GM18951 (cell line): ENCODE results near the gene RBKS.

Experiments used
- POLR2A ChIP-seq: IDR thresholded peaks from 4 replicates; pipeline ENCODE4 v1.6.1; 2011; ENCODE audit warnings: mild to moderate bottlenecking; ENCODE audit not compliant: insufficient read length, insufficient read depth; ENCODE audit errors: extremely low read depth
- in situ Hi-C: fragments of 300-500 bp; cut with MboI; formaldehyde crosslinking; loops from one replicate; pipeline ENCODE4 v1.12.0; 2022; ENCODE audit warnings: low sequenced_read_pairs, mixed read lengths, inconsistent platforms; ENCODE audit not compliant: unreplicated experiment

The RBKS gene

DNA sequence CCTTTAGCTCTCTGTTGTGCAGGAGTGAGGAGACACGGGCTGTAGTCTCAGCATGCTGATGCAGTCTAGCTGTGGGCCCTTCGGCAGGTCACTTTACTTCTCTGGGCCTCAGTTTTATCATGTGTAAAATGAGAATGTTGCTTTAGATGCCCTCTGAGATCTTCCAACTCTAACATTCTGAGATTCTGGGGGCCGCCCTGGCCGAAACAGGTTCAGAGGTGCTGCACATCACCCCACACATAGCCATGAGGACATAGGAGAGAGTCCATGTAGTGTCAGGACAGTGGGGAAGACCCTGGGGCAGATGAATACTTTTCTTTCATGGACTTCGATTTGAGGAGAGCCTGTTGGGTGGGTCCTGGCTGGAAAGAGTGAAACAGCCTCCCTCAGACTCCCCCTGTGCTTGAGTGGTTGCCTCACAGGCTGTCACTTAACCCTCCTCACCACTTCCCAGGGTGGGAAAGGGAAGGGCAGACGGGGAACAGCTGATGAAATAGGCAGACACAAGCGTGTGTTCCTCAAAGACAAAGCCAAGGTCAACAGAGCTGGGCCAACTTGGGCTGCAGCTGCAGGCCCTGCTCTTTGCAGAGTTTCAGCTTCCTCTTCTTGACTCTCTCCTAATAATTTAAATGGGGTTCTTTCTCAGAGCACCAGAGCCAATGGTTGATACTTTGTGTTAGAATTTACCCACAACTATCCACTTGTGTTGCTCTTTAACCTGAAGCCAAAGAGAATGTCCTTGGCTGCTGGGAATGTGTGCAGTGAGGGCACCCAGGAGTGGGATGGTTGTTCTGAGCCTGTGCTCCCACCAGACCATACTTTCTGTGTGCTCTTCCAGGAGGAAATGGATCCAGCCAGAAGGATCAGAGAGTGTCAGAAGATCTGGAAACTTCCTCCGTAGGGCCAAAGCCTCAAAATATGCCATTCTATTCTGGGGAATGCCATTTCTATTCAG lies 133.4 kb downstream of the RBKS start:
- in situ Hi-C loops = no loop called here
- TF ChIP-seq POLR2A = no peak

DNA sequence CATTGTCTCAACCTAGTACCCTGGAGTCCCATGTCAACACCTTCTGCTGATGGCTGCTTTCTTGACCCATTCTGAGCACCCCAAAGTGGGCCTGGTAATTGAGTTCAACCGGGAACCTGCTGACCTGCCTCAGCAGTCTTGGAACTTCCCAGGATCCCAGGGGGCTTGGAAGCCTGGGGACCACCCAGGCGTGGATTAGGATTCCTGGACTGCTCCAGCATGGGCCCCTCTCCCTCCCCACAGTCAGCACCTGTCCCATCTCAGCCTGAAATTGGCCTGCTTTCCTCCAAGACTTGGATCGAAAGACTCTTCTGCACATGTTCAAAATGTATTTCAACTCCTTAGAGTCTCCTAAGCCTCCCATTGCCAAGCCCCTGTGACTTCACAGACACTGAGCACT lies 134.1 kb downstream of the RBKS start:
- in situ Hi-C loops = no loop called here
- TF ChIP-seq POLR2A = no peak

DNA sequence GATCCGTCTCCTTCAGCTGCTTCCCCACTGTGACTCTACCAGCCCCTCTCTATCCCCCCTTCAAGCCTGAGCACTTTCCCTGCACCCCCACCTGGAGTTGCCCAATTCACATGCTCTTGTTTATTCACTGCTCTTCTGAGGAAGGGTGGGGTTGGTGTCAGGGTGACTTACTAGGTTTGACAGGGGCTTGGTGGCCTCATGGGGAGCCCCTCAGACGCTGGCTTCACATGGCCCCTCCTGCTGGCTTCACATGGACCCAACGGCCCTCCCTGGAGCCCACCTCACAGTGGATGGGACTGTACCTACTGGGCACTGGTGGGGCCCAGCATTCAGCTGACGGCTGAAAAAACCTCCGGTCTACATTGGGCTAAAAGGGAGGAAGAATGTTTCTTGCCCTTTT lies 135.4 kb downstream of the RBKS start:
- TF ChIP-seq POLR2A = no peak
- in situ Hi-C loops = no loop called here

DNA sequence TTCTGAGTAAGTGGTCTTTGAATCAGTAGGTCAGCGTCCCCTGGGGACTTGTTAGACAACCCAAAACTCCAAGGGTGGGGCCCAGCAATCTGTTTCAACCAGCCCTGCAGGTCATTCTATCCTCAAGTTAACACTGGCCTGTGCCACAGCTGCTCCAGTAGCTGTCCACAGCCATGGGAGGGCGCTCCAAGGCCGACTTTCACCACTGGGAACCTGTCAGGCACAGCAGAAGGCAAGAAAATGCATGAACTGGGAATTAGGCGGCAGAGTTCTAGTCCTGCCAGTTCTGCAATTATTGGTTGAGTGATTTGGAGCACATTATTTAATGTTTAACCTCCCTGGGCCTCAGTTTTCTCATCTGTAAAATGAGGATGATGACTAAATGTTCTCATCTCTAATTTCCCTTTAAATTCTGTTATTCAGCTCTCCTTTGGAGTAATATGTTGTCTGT lies 136.0 kb downstream of the RBKS start:
- TF ChIP-seq POLR2A = no peak
- in situ Hi-C loops = no loop called here

DNA sequence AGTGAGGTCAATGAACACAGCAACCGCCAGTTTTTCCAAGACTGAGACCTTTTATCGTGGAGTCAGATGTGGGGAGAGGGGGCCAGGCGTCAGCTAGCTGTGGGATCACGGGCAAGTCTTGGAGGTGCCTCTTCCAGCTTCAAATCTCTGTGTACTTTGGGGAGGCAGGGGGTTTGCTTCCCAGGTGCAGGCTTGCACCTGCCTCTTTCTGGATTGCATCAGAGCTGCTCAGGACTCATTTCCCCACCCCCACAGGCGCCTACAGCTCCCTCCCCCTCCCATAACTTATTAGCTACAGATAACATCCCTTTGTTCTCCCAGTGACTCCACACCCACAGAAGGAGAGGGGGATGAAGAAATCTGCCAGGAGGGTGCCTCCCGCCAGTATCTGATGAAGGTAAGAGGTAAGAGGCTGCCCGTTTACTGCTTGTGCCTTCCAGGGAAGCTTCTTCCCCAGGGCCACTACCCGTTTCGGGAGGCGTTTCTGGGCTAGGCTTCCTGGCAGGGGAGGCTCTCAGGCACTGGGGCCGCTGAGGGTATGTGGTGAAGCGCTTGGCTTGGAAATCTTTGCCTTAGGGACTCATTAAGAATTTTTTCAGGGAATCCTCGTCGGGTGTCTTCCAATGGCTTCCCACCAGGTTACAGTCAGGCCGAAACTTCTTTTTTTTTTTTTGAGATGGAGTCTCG lies 137.5 kb downstream of the RBKS start:
- in situ Hi-C loops = no loop called here

DNA sequence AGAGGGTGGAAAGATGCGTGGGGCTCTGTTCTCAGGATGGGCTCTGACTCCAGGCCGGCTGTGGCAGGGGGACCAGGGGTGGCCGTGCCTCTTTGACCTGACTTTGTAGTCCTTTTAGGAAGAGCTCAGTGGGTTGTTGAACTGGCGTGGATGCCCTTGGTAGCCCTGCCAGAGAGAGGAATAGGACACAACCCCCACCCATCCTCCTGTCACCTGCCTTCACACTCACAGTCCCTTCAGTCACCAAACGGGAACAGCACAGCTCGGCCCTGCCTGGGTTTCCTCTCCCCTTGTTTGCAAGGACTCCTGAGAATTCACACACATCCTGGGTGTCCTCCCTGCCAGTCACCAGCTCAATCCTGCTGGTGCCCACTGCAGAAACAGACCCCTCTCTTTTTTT lies 138.8 kb downstream of the RBKS start:
- TF ChIP-seq POLR2A = no peak
- in situ Hi-C loops = no loop called here

More for the DNA sequence above, 137.5 kb downstream of the RBKS start:
- no peak for TF ChIP-seq POLR2A

DNA sequence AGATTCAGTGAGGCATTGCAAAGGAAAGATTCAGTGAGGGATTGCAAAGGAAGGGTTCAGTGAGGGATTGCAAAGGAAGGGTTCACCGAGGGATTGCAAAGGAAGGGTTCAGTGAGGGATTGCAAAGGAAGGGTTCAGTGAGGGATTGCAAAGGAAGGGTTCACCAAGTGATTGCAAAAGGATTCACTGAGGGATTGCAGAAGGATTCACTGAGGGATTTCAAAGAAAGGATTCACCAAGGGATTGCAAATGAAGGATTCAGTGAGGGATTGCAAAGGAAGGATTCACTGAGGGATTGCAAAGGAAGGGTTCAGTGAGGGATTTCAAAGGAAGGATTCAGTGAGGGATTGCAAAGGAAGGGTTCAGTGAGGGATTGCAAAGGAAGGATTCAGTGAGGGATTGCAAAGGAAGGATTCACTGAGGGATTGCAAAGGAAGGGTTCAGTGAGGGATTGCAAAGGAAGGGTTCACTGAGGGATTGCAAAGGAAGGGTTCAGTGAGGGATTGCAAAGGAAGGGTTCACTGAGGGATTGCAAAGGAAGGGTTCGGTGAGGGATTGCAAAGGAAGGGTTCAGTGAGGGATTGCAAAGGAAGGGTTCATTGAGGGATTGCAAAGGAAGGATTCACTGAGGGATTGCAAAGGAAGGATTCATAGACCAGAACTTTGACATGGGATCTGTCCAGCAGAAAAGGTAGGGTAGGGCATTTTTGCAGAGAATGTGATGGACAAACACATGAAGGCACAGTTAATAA lies 141.2 kb downstream of the RBKS start:
- in situ Hi-C loops = loop anchor here (25.0 kb wide), 1 partner anchor 688 kb away; no protein-coding TSS in a partner anchor

DNA sequence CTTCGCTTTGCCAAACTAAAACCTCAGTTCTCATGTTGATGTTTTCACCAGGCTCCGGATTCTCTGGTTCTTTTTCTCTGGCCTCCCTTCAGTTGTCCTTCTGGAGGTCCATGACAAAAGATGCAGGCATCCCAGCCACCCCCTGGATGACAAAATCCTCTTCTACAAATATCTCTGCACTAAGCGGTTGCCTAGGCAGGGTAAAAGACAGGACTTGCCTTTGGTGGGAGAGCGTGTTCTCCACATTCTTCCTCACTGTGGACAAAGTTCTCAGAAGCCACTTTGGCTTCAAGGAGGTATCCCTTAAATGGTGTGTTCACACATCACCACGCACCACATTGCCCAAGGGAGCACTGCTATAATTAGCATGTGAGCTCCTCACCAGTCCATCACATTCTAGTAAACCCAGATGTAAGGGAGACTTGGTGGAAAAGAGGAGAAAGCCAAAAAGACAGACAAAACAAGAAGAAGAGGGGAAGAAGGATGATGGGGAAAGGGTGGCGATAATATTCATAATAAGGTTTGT lies 142.3 kb downstream of the RBKS start:
- in situ Hi-C loops = loop anchor here (25.0 kb wide), 1 partner anchor 689 kb away; no protein-coding TSS in a partner anchor
- no peak for TF ChIP-seq POLR2A

DNA sequence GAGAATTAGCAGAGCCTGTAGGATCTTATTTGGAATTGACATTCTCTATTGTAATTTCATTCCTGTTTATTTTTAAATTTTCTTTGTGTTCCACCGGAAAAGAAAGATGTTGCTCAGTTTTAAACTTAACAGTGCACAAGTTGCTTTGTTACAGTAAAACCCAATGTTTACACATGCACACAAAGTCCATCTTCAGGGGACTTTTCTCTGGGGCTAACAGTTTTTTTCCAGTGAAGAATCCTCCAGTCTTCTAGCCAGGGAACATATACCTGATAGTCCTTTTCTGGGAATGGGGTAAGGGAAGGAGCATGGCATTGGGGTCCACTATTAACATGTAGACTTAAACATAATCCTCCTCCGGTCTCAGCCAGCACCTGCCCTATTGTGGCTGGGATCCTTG lies 143.9 kb downstream of the RBKS start:
- TF ChIP-seq POLR2A = no peak
- in situ Hi-C loops = loop anchor here (25.0 kb wide), 1 partner anchor 691 kb away; no protein-coding TSS in a partner anchor

DNA sequence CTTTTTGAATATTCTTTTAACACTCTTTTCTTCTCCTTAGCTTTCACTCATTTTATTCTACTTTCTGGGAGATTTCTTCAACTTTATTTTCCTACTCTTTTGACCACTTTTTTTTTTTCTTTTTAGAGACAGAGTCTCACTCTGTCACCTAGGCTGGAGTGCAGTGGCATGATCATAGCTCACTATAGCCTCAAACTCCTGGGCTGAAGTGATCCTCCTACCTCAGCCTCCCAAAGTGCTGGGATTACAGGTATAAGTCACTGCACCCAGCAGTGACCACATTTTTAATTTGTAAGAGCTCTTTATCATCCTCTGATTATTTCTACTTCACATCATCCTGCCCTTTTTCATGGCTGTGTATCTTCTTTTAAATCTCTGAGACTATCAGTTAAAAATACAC lies 144.7 kb downstream of the RBKS start:
- in situ Hi-C loops = loop anchor here (25.0 kb wide), 1 partner anchor 692 kb away; no protein-coding TSS in a partner anchor

DNA sequence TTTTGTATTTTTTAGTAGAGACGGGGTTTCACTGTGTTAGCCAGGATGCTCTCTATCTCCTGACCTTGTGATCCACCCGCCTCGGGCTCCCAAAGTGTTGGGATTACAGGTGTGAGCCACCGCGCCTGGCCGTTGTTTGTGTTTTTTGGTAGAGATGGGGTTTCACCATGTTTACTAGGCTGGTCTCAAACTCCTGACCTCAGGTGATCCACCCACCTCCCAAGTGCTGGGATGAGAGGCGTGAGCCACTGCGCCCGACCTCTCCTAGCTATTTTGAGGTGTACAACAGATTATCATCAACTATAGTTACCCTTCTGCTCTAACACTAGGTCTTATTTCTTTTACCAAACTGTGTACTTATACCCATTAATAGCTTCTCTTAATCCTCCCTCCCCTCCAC lies 147.6 kb downstream of the RBKS start:
- in situ Hi-C loops = loop anchor here (25.0 kb wide), 1 partner anchor 695 kb away; no protein-coding TSS in a partner anchor
- TF ChIP-seq POLR2A = no peak

DNA sequence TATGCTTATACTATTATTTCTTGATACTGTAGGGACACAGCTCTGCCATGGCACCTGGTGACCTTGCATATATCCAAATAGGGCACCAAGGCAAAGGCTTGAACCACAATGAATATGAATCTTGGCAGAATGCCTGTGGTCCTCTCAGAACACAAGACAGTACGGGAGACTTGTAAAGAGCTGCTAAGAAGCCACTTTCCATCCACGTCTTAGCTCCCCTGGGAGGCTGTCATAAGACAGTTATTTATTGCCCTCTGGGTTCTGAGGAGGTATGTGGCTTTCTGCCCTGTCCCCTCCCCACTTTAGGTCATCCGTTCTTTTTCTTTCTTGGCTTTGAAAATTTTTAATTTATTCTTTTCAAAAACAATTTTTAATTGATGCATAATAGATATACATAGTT lies 148.5 kb downstream of the RBKS start:
- no peak for TF ChIP-seq POLR2A
- in situ Hi-C loops = loop anchor here (25.0 kb wide), 1 partner anchor 696 kb away; no protein-coding TSS in a partner anchor

DNA sequence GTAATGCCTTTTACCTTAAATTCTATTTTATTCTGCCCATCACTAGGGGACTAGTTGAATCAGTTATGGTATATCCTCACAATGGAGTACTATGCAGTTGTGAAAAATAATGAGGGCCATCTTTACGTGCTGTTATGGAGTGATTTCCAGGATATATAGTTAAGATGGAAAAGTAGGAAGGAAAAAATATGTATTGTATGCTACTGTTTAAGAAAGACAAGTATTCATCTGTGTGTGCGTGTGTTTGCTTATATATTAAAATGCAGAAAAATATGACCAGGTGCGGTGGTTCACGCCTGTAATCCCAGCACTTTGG lies 151.2 kb downstream of the RBKS start:
- TF ChIP-seq POLR2A = no peak
- in situ Hi-C loops = loop anchor here (25.0 kb wide), 1 partner anchor 698 kb away; no protein-coding TSS in a partner anchor
